ENCODE measurements around the gene SCNN1G.

The SCNN1G gene

GRCh38 chr16:23187341-23187740 lies 4.8 kb downstream of the SCNN1G start:
- Histone ChIP-seq H3K4me3 (ENCODE audit: severe bottlenecking) (no peak overlapping the region), H3K27me3 (ENCODE audit: insufficient read depth, poor library complexity, severe bottlenecking) (peaks cover 16% of the 10 kb centered on the region), H3K27ac (ENCODE audit: poor library complexity, severe bottlenecking) (no peak overlapping the region), H3K9me3 (ENCODE audit: severe bottlenecking) (no peaks in the 10 kb centered on the region), H3K36me3 (ENCODE audit: low read depth) (no peaks in the 10 kb centered on the region), H3K4me1 (ENCODE audit: insufficient read depth, poor library complexity, severe bottlenecking) (no peaks in the 10 kb centered on the region)
- ATAC-seq (ENCODE audit: low read depth) (no peak), DNase-seq (ENCODE audit: low spot score) (no peak)
- TF ChIP-seq CTCF (IDR thresholded peaks at IDR 0.05; ENCODE audit: poor library complexity, severe bottlenecking), result no peak

- ATAC-seq (ENCODE audit: low read depth), result no peak
- Histone ChIP-seq H3K9me3 (ENCODE audit: severe bottlenecking) (no peaks in the 10 kb centered on the region), H3K27me3 (ENCODE audit: insufficient read depth, poor library complexity, severe bottlenecking) (peaks cover 3% of the 10 kb centered on the region), H3K36me3 (ENCODE audit: low read depth) (no peaks in the 10 kb centered on the region), H3K4me3 (ENCODE audit: severe bottlenecking) (no peak overlapping the region), H3K27ac (ENCODE audit: poor library complexity, severe bottlenecking) (no peak overlapping the region), H3K4me1 (ENCODE audit: insufficient read depth, poor library complexity, severe bottlenecking) (no peaks in the 10 kb centered on the region)
- no peak for DNase-seq (ENCODE audit: low spot score)
- no peak for TF ChIP-seq CTCF (IDR thresholded peaks at IDR 0.05; ENCODE audit: poor library complexity, severe bottlenecking)
These were observed 6.4 kb downstream of the SCNN1G start for GRCh38 chr16:23188911-23189310.

- Histone ChIP-seq H3K27ac (ENCODE audit: poor library complexity, severe bottlenecking) (no peak overlapping the region), H3K9me3 (ENCODE audit: severe bottlenecking) (no peaks in the 10 kb centered on the region), H3K27me3 (ENCODE audit: insufficient read depth, poor library complexity, severe bottlenecking) (no peaks in the 10 kb centered on the region), H3K36me3 (ENCODE audit: low read depth) (no peaks in the 10 kb centered on the region), H3K4me3 (ENCODE audit: severe bottlenecking) (no peak overlapping the region), H3K4me1 (ENCODE audit: insufficient read depth, poor library complexity, severe bottlenecking) (no peaks in the 10 kb centered on the region)
- ATAC-seq (ENCODE audit: low read depth) (no peak), DNase-seq (ENCODE audit: low spot score) (no peak)
- TF ChIP-seq CTCF (IDR thresholded peaks at IDR 0.05; ENCODE audit: poor library complexity, severe bottlenecking), result no peak
These were observed 12.1 kb downstream of the SCNN1G start for GRCh38 chr16:23194497-23195221.

- no peak overlapping the region for H3K27ac ChIP-seq (ENCODE audit: poor library complexity, severe bottlenecking)
These were observed 12.9 kb downstream of the SCNN1G start for GRCh38 chr16:23195366-23195978.

More at GRCh38 chr16:23195366-23195978, 12.9 kb downstream of the SCNN1G start:
- DNase-seq (ENCODE audit: low spot score), result no peak
- H3K27me3 ChIP-seq (ENCODE audit: insufficient read depth, poor library complexity, severe bottlenecking), result no peaks in the 10 kb centered on the region
- H3K9me3 ChIP-seq (ENCODE audit: severe bottlenecking), result no peaks in the 10 kb centered on the region
- no peak for ATAC-seq (ENCODE audit: low read depth)
- no peaks in the 10 kb centered on the region for H3K4me1 ChIP-seq (ENCODE audit: insufficient read depth, poor library complexity, severe bottlenecking)
- no peaks in the 10 kb centered on the region for H3K36me3 ChIP-seq (ENCODE audit: low read depth)
- no peak overlapping the region for H3K4me3 ChIP-seq (ENCODE audit: severe bottlenecking)
- no peak for TF ChIP-seq CTCF (IDR thresholded peaks at IDR 0.05; ENCODE audit: poor library complexity, severe bottlenecking)

All from RWPE2 (cell line).